GM18909 (cell line): ENCODE data around the gene RSRC2.
A peak's percentile ranks its signal among the peaks of the same experiment; 100 is the strongest.
"Not testable (repeated sequence)": the region's sequence is repeated elsewhere in the genome, so short reads cannot be mapped to it uniquely, and the experiment has no call there.

Source experiments
- ATAC-seq: cut with Tn5 transposase; IDR thresholded peaks from one replicate; pipeline ENCODE4 v1.9.1; 2021; ENCODE audit warnings: mild to moderate bottlenecking; ENCODE audit not compliant: unreplicated experiment, poor library complexity

RSRC2 gene

GRCh38 chr12:122519418-122519817 lies 7.3 kb downstream of the RSRC2 start:
- ATAC-seq = no peak

DNA sequence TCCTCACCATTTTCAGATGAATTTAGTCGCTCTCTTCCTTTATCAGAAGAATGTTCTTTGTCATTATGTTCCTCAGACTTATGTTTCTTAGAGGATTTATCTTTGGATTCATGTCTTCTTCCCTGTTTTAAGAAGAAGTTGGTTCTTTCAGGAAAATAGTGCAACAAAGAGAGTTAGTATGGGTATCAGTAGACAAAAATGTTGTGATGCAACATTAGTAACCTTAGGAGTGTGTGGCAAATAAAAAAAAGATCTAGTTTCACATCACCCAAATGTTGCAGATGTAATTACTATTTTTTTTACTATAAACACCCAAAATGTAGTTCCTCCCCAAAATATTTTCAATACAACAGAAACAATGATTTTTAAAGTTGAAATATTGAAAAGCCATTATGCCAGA lies 7.8 kb downstream of the RSRC2 start:
- no peak for ATAC-seq

DNA sequence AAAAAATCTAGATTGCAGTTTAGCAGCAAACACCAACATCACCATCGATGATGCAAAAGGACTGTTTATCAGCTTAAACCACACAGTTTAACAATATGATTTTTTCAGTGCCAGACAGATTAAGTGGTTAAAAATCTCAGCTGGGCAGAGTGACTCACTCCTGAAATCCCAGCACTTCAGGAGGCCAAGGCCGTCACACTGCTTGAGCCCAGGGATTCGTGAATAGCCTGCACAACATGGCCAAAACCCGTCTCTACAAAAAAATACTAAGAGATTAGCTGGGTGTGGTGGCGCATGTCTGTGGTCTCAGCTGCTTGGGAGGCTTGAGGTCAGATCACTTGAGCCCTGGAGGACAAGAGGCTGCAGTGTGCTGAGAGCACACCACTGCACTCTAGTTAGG lies 8.9 kb downstream of the RSRC2 start:
- ATAC-seq = no peak

DNA sequence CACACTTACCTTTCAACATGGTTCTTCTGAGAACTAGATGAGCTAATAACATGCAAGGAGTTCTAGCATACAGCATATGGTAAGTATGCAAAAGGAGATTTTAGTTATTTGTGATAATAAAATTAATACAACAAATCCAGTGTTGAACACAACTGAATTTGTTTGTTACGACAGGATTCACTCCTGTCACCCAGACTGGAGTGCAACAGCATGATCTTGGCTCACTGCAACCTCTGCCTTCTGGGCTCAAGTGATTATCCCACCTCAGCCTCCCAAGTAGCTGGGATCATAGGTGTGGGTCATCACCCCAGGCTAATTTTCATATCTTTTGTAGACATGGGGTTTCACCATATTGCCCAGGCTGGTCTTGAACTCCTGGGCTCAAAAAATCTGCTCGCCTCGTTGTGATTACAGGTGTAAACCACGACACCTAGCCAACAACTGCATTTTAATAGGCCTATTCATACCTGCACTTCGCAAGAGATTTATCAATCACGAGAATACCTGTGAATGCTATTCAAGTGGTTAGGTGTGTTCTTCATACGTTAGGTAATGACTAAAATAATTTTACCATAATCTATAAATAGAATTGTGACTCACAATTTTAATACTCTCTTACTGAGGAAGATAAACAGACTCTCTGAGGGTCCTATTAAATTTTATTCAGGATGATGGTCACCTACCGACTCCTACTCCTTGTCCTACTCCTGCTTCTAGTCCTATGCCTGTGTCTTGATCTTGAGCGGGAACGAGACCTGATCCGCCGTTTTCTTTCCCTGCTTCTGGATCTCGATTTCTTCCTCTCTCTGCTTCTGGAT lies 10.0 kb downstream of the RSRC2 start:
- no peak for ATAC-seq

DNA sequence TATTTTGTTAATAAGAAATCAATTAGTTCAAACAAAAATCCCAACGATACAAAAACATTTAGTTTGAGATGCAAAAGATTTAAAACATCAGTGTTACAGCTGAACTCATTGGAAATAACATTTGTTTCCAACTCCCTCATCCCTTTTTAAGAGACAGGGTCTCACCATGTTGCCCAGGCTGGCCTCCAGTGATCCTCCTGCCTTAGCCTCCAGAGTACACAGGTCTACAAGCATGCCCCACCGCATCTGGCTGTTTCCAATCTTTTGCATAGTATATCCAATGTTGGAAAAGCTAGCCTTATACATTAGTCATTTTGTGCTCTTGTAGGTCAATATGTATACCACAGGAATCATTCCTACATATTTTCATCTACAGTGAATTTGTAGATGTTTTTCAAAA lies 11.5 kb downstream of the RSRC2 start:
- no peak for ATAC-seq

- ATAC-seq = no peak
Observed at GRCh38 chr12:122513660-122514059, 13.1 kb downstream of the RSRC2 start.

- ATAC-seq = not testable (repeated sequence)
Observed at GRCh38 chr12:122513028-122513427, 13.7 kb downstream of the RSRC2 start.

GRCh38 chr12:122508163-122508562 lies 18.6 kb downstream of the RSRC2 start:
- no peak for ATAC-seq

- no peak for ATAC-seq
Observed at GRCh38 chr12:122506393-122506938, 20.3 kb downstream of the RSRC2 start.

- ATAC-seq = no peak
Observed at GRCh38 chr12:122505419-122506051, 21.2 kb downstream of the RSRC2 start.

- no peak for ATAC-seq
Observed at GRCh38 chr12:122503783-122504590, 22.7 kb downstream of the RSRC2 start.

DNA sequence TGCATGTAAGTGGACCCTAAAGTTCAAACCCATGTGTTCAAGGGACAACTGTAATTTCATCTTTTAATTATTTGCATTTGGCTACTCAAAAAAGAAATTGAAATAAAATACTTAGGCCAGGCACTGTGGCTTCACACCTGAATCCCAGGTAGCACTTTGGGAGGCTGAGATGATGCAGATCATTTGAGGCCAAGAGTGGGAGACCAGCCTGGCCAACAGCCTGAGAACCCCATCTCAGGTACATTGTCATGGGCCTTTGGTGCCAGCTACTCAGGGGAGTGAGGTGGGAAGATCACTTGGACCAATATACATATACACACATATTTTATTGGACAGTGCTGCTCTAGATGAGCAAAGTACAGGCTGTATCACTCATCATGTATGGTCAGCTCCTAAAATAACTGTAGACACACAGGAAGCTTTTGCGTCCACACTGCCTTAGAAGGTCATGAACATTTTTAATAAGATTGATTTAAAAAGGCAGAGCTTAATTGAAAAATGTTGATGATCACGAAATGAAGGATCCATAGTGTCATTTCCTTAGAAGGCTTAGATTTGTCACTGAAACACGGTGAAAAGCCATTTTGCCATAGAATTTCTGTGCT lies 23.5 kb downstream of the RSRC2 start:
- ATAC-seq = no peak

- no peak for ATAC-seq
Observed at GRCh38 chr12:122501489-122501989, 25.2 kb downstream of the RSRC2 start.

DNA sequence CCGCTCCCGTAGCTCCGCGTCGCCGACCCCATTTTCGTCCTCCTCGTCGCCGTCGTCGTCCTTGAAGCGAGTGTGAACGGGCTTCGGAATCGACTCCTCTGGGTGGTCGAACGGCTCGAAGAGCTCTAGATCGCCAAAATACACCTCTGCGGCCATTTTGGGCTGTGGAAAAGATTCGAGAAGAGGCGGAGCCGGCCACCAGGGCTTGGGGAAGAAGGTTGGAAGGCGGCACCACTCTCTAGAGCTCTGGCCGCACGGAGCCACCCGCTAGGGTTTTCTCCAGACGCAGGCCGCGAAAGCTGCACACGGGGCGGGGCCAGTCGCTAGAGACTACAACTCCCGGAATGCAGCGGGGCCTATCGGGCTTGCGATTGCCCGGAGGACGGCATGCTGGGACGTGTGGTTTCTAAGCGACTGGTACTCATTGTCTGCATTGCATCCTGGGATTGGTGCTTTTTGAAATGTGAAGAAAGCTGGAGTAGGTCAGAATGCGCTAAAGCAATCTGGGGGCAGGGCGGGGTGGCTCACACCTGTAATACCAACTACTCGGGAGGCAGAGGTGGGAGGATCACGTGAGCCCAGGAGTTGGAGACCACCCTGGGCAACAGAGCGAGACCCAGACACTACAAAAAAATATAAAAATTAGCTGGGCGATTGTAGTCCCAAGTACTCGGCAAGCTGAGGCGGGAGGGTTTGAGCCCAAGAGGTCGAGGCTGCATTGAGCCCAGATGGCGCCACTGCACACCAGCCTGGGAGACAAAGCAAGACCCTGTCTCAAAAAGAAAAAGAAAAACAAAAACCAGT lies 25.8 kb downstream of the RSRC2 start, which contains the start of gene ZCCHC8:
TSS of gene ZCCHC8 (minus strand) at position 248 of the 804 bp plus-strand sequence. CDS start at position 156, 92 bp downstream.
- ATAC-seq = peak; percentile 95

DNA sequence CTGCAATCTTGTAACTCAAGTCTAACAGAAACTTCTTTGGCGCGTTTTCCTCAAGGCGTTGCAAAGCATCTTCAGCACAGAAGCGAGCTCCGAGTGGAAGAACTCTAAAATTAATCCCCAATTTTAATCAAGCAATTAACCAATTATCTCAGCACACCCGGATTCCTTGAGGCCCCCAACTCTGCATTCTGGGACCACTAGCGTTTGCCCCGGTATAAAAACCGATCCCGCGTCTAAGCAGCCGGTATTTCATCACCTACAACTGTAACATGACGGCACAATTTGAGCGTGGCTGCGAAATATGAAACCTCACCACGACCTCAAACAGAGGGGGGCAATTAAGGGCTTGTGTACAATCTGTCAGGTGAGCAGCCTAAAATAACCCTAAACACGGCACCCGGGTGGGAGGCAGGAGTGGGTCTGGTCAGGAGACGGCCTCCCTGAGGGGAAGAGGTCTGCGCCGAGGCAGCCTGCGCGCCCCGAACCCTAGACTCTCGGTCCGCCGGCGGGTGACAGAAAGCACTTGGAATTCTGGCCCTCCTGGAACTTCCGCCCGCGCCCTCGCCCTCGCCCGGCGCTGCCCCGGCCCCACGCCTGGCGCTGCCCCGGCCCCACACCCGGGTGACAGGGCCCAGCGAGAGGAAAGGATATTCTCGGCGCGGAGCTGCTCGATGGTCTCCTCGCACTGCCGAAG lies 26.6 kb downstream of the RSRC2 start:
- peak; percentile 26 for ATAC-seq

DNA sequence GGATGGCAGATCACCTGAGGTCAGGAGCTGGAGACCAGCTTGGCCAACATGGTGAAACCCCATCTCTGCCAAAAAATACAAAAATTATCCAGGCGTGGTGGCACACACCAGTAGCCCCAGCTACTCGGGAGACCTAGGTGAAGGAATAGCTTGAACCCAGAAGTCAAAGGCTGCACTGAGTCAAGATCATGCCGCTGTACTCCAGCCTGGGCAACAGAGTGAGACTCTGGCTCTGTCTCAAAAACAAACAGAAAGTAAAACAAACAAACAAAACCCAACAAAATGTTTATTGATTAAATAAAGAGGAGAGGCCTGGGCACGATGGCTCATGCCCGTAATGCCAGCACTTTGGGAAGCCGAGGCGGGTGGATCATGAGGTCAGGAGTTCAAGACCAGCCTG lies 31.5 kb downstream of the RSRC2 start:
- no peak for ATAC-seq

- ATAC-seq = not testable (repeated sequence)
Observed at GRCh38 chr12:122493222-122493621, 33.5 kb downstream of the RSRC2 start.

DNA sequence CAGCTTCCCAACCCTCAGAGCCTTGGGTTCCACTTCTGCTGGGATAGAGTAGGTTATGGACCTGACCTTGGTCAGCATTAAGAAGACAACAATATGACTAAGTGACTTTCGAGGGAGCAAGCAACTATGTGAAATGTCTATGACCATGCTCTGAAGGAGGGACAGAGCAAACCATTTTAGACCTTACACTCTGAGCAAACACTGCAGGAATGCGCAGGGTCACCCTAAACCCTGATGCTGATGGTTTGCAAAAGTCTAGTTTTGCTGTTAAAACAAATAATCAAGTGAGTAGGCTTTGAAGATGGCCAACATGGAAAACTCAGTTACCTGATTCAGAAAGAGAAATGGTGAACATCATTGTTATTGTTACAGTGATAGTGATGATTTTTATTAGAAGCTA lies 34.7 kb downstream of the RSRC2 start:
- no peak for ATAC-seq

- no peak for ATAC-seq
Observed at GRCh38 chr12:122489038-122489437, 37.7 kb downstream of the RSRC2 start.
